ENCODE measurements around the gene KRT8. TPM values are rescaled to one million over a fixed set of nuclear protein-coding genes. Genes with fewer than 3 reads are reported as not detected.

The KRT8 gene
- total RNA-seq, 3 donors from 2014 or later (not counting 1 experiment from before 2014, with no cell fraction given) = 0.24 to 0.25 TPM; not detected in 1

DNA sequence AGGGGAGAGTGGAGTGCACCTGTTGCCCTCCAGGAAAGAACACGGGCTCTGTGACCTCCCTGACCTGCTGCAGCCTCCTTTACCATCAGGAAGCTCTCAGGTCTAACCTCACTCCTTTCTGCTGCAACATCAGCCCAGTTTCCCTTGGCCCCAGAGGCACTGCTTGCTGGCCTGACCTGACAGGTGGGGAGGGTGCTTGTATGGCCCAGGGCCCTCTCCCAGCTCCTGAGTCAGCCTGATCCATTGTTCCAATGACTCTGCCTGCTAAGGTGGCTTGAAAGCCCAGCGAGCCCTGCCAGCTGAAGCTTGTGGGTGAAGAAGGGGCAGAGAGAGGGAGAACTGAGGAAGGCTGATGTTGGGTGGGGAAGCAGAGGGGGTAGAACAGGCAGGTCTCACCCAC is 42.9 kb downstream of the KRT8 start:
- Mint-ChIP-seq H3K27ac (no peak overlapping the region), H3K36me3 (no peaks in the 10 kb centered on the region), H3K4me3 (no peak overlapping the region), H3K27me3 (ENCODE audit: low read depth in 2 of 2) (no peaks in the 10 kb centered on the region), H3K9me3 (no peaks in the 10 kb centered on the region), H3K4me1 (peaks cover 0 to 22% of the 10 kb centered on the region in 2 donors)
- no peaks in the 10 kb centered on the region for H3K4me1 ChIP-seq (ENCODE audit: control insufficient read depth, insufficient read depth, low read length)
- WGBS (ENCODE audit: insufficient coverage) = 63% methylated on average over 2 of the region's 2 CpGs
- no peak for TF ChIP-seq CTCF (IDR thresholded peaks at IDR 0.05)
- no peaks in the 10 kb centered on the region for H3K36me3 ChIP-seq (ENCODE audit: control insufficient read depth, insufficient read depth, low read length)
- H3K27me3 ChIP-seq (ENCODE audit: control insufficient read depth, insufficient read depth, low read length) = no peaks in the 10 kb centered on the region
- no peak overlapping the region for H3K4me3 ChIP-seq (ENCODE audit: low read length)
- no peak overlapping the region for H3K27ac ChIP-seq (ENCODE audit: low read length)
- intact Hi-C loops (cut with micrococcal nuclease) = no loop called here
- ATAC-seq (no peak), DNase-seq (no peak)
- H3K9me3 ChIP-seq (ENCODE audit: control insufficient read depth, insufficient read depth, low read length) = no peaks in the 10 kb centered on the region

- intact Hi-C loops (cut with micrococcal nuclease) = no loop called here
- no peak for DNase-seq
- TF ChIP-seq CTCF (IDR thresholded peaks at IDR 0.05) = no peak
- H3K36me3 ChIP-seq (ENCODE audit: control insufficient read depth, insufficient read depth, low read length) = no peaks in the 10 kb centered on the region
- no peak overlapping the region for H3K4me3 ChIP-seq (ENCODE audit: low read length)
- no peak for ATAC-seq
- no peak overlapping the region for H3K27ac ChIP-seq (ENCODE audit: low read length)
- no peaks in the 10 kb centered on the region for H3K27me3 ChIP-seq (ENCODE audit: control insufficient read depth, insufficient read depth, low read length)
- Mint-ChIP-seq H3K36me3 (no peaks in the 10 kb centered on the region), H3K9me3 (no peaks in the 10 kb centered on the region), H3K27ac (no peak overlapping the region), H3K4me1 (peaks cover 0 to 19% of the 10 kb centered on the region in 2 donors), H3K27me3 (ENCODE audit: low read depth in 2 of 2) (no peaks in the 10 kb centered on the region), H3K4me3 (no peak overlapping the region)
- H3K9me3 ChIP-seq (ENCODE audit: control insufficient read depth, insufficient read depth, low read length) = no peaks in the 10 kb centered on the region
- H3K4me1 ChIP-seq (ENCODE audit: control insufficient read depth, insufficient read depth, low read length) = no peaks in the 10 kb centered on the region
- 94% methylated on average over 7 of the region's 7 CpGs for WGBS (ENCODE audit: insufficient coverage)
These were observed 43.4 kb downstream of the KRT8 start for GRCh38 chr12:52861511-52861910.

GRCh38 chr12:52860102-52860823 is 44.6 kb downstream of the KRT8 start:
- no peaks in the 10 kb centered on the region for H3K4me1 ChIP-seq (ENCODE audit: control insufficient read depth, insufficient read depth, low read length)
- H3K9me3 Mint-ChIP-seq = no peaks in the 10 kb centered on the region
- TF ChIP-seq CTCF (IDR thresholded peaks at IDR 0.05) = no peak
- no peaks in the 10 kb centered on the region for H3K36me3 Mint-ChIP-seq
- H3K4me3 ChIP-seq (ENCODE audit: low read length) = no peak overlapping the region
- ATAC-seq (no peak), DNase-seq (no peak)
- H3K27ac Mint-ChIP-seq = peak overlapping the region in 1 of 2 donors; percentile 1
- WGBS (ENCODE audit: insufficient coverage) = 100% methylated on average over 1 of the region's 6 CpGs
- H3K27ac ChIP-seq (ENCODE audit: low read length) = no peak overlapping the region
- H3K27me3 Mint-ChIP-seq (ENCODE audit: low read depth in 2 of 2) = no peaks in the 10 kb centered on the region
- no peaks in the 10 kb centered on the region for H3K9me3 ChIP-seq (ENCODE audit: control insufficient read depth, insufficient read depth, low read length)
- intact Hi-C loops (cut with micrococcal nuclease) = no loop called here
- H3K4me1 Mint-ChIP-seq = peaks cover 0 to 17% of the 10 kb centered on the region in 2 donors
- no peak overlapping the region for H3K4me3 Mint-ChIP-seq
- no peaks in the 10 kb centered on the region for H3K27me3 ChIP-seq (ENCODE audit: control insufficient read depth, insufficient read depth, low read length)
- no peaks in the 10 kb centered on the region for H3K36me3 ChIP-seq (ENCODE audit: control insufficient read depth, insufficient read depth, low read length)

GRCh38 chr12:52857500-52857899 is 47.4 kb downstream of the KRT8 start:
- WGBS (ENCODE audit: insufficient coverage) = 96% methylated on average over 3 of the region's 3 CpGs
- no peak for ATAC-seq
- no peak for TF ChIP-seq CTCF (IDR thresholded peaks at IDR 0.05)
- Mint-ChIP-seq H3K9me3 (no peaks in the 10 kb centered on the region), H3K27ac (no peak overlapping the region), H3K27me3 (ENCODE audit: low read depth in 2 of 2) (peaks cover 6 to 8% of the 10 kb centered on the region in 2 donors), H3K4me1 (peaks cover 0 to 14% of the 10 kb centered on the region in 2 donors), H3K4me3 (no peak overlapping the region), H3K36me3 (no peaks in the 10 kb centered on the region)
- no peaks in the 10 kb centered on the region for H3K4me1 ChIP-seq (ENCODE audit: control insufficient read depth, insufficient read depth, low read length)
- no peak for DNase-seq
- no peaks in the 10 kb centered on the region for H3K36me3 ChIP-seq (ENCODE audit: control insufficient read depth, insufficient read depth, low read length)
- no peaks in the 10 kb centered on the region for H3K9me3 ChIP-seq (ENCODE audit: control insufficient read depth, insufficient read depth, low read length)
- no peaks in the 10 kb centered on the region for H3K27me3 ChIP-seq (ENCODE audit: control insufficient read depth, insufficient read depth, low read length)
- no peak overlapping the region for H3K27ac ChIP-seq (ENCODE audit: low read length)
- intact Hi-C loops (cut with micrococcal nuclease) = no loop called here
- H3K4me3 ChIP-seq (ENCODE audit: low read length) = no peak overlapping the region
